Measurements from ENCODE around the gene INSC.

INSC gene

DNA sequence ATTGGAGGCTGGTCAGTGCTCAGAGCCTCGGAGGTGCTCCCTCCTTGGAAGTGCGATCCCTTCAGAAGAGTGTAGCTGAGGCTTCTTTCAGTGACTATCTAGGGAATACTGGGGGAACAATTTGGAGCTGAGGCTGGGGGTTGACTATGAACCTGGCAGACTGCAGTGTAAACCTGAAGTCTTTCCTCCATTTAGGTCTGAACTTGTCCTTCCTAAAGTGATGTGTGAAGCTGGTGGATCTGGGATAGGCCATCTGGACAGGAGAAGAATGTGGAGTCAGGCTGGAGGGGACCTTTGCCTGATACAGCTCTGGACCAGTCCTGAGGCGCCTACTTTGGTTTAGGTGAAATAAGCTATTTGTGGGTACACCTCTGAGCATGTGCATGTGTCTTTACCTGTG is 3.5 kb upstream of the INSC start:
- no peak for DNase-seq

DNA sequence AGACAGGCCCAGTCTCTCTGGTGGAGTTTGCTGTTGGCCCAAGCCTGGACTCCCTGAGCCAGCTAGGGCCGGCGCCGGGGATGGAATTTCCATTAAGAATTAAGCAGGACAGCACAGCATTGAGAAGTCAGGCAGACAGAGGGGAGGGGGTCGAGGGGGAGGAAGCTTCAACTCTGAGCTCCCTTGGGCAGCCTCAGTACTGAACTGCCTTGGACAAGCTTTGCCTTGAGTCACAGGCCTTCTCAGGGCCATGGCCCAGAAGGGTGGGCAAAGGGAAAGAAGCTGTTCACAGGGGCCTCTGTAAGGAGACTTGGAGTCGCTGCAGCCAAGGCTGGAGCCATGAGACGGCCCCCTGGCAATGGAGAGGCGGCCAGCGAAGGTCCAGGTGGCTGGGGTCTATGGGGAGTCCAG is 2.6 kb upstream of the INSC start:
- DNase-seq, result no peak

- DNase-seq, result no peak
Observed at GRCh38 chr11:15113381-15113780, 1.3 kb upstream of the INSC start.

DNA sequence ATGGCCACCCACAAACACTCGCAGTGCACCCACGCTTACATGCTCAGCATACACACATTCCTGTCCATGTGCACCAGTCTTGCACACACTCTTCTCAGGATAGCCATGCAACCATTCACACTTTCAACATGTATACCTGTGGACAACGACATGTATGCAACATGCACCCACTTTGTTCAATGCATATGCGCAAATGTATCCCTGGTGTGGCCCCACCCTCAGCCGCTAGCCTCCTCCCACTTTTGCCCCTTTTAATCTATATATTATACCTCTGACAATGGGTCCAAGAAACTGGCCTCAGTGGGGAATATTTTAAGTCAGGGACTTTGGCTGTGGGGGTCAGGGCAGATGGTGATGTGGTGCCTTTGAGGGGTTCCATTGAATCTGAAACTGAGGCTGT is 963 bp downstream of the INSC start:
- no peak for DNase-seq

DNA sequence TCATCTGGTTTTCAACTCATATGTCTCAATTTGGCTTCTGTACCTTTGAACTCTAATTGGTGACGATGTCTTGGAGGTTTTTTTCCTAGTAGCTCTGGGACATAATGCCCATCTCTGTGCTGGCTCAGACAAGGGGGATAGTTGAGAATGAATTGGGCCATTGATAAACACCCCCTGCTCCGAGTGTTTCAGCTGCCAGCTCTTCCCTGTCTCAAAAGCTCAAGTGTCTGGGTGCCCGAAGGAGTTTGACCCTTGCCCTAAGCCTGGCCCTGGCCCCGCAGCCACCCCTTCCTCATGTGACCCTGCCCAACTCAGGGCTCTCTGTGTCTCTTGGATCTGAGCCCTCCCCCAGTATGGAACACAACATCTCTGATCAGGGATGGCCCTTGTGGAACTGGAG is 3.0 kb downstream of the INSC start:
- DNase-seq, result no peak

GRCh38 chr11:15118431-15118830 is 3.7 kb downstream of the INSC start:
- DNase-seq, result peak; percentile 8

GRCh38 chr11:15119352-15119751 is 4.6 kb downstream of the INSC start:
- no peak for DNase-seq

DNA sequence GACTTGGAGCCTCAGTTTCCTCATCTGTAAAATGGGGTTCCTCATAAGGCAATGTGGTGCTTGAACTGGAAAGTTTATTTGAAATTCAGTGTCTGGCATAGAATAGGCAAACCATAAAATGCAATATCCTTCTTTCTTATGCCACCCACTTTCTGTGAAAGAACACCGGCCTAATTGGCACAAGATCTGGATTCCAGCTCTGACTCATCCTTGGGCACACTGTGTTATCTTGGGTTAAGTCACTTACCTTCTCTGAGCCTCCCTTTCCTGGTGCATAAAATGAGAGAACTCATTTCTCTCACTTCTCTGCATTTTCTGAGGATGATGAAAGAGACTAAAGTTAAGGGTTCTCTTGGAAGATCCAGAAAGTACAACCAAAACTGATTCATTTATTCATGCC is 5.1 kb downstream of the INSC start:
- no peak for DNase-seq

GRCh38 chr11:15123849-15124248 is 9.1 kb downstream of the INSC start:
- no peak for DNase-seq

DNA sequence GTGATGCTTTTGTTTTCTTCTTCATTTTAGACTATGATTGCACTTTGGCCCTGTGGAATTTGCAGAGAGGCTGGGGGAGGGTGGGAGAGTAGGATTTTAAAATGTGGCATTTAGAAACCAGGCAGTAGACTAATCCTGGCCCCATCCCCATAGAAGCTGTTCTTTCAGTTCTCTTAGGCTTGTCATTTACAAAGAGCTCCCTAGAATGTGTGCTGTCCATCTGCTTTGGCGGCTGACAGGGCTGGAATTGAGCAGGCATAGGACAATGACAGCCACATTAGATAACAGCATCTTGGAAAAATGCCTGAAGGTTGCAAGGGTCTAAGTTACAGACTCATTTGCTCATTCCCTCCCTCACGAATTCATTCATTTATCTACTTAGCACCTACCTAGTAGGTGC is 9.8 kb downstream of the INSC start:
- no peak for DNase-seq

GRCh38 chr11:15127341-15127740 is 12.6 kb downstream of the INSC start:
- DNase-seq, result no peak

- no peak for DNase-seq
Observed at GRCh38 chr11:15128621-15129020, 13.9 kb downstream of the INSC start.

DNA sequence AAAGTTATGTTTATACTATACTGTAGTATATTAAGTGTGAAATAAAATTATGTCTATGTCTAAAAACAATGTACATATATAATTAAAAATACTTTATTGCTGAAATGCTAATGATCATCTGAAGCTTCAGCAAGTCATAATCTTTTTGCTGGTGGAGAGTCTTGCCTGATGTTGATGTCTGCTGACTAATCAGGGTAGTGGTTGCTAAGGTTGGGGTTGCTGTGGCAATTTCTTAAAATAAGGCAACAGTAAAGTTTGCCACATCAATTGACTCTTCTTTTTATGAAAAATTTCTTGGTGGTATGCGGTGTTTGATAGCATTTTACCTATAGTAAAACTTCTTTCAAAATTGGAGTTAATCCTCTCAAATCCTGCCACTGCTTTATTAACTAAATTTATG is 21.4 kb downstream of the INSC start:
- no peak for DNase-seq

GRCh38 chr11:15139096-15139770 is 24.5 kb downstream of the INSC start:
- no peak for DNase-seq

- DNase-seq, result no peak
Observed at GRCh38 chr11:15139958-15140659, 25.4 kb downstream of the INSC start.

DNA sequence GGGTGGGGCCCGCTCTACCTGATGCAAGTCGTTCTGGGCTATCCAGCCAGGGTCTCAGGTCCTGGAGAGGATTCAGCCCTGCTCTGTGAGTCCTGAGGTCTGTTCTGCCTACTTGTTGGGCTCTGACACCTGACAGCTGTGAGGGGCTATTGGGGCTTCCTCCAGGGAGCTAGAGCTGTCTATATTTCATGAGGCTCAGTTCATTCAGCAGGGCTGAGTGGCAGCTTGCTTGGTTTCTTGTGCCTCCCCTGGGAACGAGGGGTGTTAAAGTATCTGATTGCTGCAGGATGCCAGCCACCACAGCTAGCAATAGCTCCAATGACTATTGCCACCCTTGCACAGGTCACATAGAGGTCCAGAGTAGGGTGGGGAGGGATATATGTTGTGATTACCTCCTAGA is 26.7 kb downstream of the INSC start:
- no peak for DNase-seq

DNA sequence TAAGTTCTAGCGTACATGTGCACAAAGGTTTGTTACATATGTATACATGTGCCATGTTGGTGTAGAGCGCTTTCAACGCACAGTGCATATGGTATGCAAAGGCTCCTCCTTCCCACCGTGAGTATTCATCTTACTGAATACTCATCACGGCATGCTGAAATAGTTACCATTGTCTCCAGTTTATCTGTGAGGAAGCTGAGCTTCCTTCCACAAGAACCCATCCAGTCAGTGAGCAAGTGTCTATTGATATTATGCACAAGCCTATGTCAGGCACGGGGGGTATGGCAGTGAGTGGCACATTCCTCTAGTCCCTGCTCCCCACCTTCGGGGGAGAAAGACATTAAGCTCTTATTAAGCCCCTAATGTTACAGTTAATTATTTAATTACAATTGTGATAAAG is 28.1 kb downstream of the INSC start:
- DNase-seq, result no peak

- DNase-seq, result no peak
Observed at GRCh38 chr11:15143855-15144254, 29.1 kb downstream of the INSC start.

- DNase-seq, result no peak
Observed at GRCh38 chr11:15144347-15144746, 29.6 kb downstream of the INSC start.

DNA sequence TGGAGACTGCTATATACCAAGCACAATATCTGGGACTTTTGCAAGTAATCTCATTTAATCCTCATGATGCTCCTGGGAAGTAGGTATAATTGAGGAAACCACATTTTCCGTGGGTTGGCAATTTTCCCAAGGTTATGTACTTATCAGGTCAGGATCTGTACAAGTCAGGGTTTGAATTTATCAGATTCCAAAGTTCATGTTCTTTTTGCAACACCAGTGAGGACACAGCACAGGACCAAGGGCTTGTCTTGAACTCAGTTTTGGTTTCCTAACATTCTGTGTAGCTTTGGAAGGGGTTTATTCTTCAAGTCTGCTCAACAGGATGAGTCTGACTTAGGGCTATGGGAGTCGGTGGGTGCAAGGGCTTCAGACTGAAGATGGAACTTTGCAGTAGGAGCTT is 30.4 kb downstream of the INSC start:
- DNase-seq, result no peak

- DNase-seq, result no peak
Observed at GRCh38 chr11:15145615-15146014, 30.9 kb downstream of the INSC start.

GRCh38 chr11:15146271-15147003 is 31.7 kb downstream of the INSC start:
- no peak for DNase-seq

DNA sequence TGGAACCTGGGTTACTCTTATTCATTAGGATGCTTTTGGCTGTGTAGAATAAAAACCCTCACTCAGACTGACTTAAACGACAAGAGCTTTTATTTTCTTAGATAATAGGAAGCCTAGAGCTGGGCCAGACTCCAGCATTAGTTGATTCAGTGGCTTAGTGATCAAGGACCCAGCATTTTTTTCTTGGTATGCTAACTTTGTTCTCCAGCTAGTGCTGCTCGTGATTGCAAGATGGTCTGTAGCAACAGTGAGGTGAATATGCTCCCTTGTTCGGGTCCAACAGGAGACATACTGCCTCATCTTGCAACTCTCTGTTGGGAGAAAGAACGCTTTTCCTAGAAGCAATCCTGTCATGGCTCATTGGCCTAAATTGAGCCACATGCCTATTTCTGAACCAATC is 33.4 kb downstream of the INSC start:
- DNase-seq, result no peak

- DNase-seq, result no peak
Observed at GRCh38 chr11:15149050-15149449, 34.3 kb downstream of the INSC start.

Data from stimulated activated CD4-positive, alpha-beta T cell treated with anti-CD3 and anti-CD28 coated beads, Interleukin-1b, Interleukin-23, amount 100 ng/mL, for 48 hours (primary cell).